ENCODE data around the gene MINDY1.

- TF ChIP-seq CTCF (IDR thresholded peaks at IDR 0.05) (no peak), POLR2A (IDR thresholded peaks at IDR 0.05) (no peak)
Observed at GRCh38 chr1:150963321-150964163, 43.2 kb downstream of the MINDY1 start.

All from thyroid gland (tissue), 4 donors.